Activated CD8-positive, alpha-beta memory T cell treated with anti-CD3 and anti-CD28 coated beads for 36 hours (primary cell): Measurements from ENCODE around the gene DHRS7C. TPM values are rescaled to one million over a fixed set of nuclear protein-coding genes. Genes with fewer than 3 reads are reported as not detected.

ENCODE experiments used
- CTCF ChIA-PET: fragments of 350-600 bp; sonication (Branson Sonifier 250); formaldehyde crosslinking; loops from one replicate; lab custom pipeline; 2021; ENCODE audit warnings: antibody characterized with exemption; lab: Charles Lee
- POLR2A ChIA-PET: fragments of 350-600 bp; sonication (Branson Sonifier 250); formaldehyde crosslinking; loops from one replicate; lab custom pipeline; 2021; ENCODE audit warnings: antibody characterized with exemption; lab: Charles Lee
- total RNA-seq, 2 experiments: library from RNA; stranded (reverse); gene quantifications; one replicate each; pipeline ENCODE4 v1.2.3, GENCODE V29; 2021

The DHRS7C gene
- not detected for total RNA-seq

- ChIA-PET CTCF (no interaction called here), POLR2A (no interaction called here)
These were observed at the start of gene DHRS7C for GRCh38 chr17:9790889-9791876. DHRS7C (minus strand) TSS chr17:9791592; CDS start chr17:9791284, 308 bp downstream.

- ChIA-PET POLR2A (no interaction called here), CTCF (no interaction called here)
These were observed 48.0 kb upstream of the DHRS7C start for GRCh38 chr17:9839433-9839832.

- POLR2A ChIA-PET: interaction anchor here (0.6 kb wide), 1 partner anchor 19 kb away, joined by 3 read pairs; no protein-coding TSS in a partner anchor
- CTCF ChIA-PET: no interaction called here
These were observed 46.4 kb upstream of the DHRS7C start for GRCh38 chr17:9837551-9838471.

GRCh38 chr17:9833922-9834321 lies 42.5 kb upstream of the DHRS7C start:
- ChIA-PET CTCF (no interaction called here), POLR2A (no interaction called here)

GRCh38 chr17:9830711-9831110 lies 39.3 kb upstream of the DHRS7C start:
- CTCF ChIA-PET: no interaction called here
- POLR2A ChIA-PET: no interaction called here

GRCh38 chr17:9829343-9829742 lies 38.0 kb upstream of the DHRS7C start:
- ChIA-PET POLR2A (no interaction called here), CTCF (no interaction called here)

GRCh38 chr17:9828296-9829295 lies 37.2 kb upstream of the DHRS7C start:
- ChIA-PET POLR2A (no interaction called here), CTCF (no interaction called here)

GRCh38 chr17:9825641-9826150 lies 34.3 kb upstream of the DHRS7C start, which contains the start of gene GLP2R:
GLP2R (plus strand) TSS chr17:9825924; CDS start chr17:9826064, 140 bp downstream.
- POLR2A ChIA-PET: no interaction called here
- CTCF ChIA-PET: no interaction called here

GRCh38 chr17:9824797-9825338 lies 33.5 kb upstream of the DHRS7C start:
- ChIA-PET POLR2A (no interaction called here), CTCF (no interaction called here)

- ChIA-PET POLR2A (no interaction called here), CTCF (no interaction called here)
These were observed 32.7 kb upstream of the DHRS7C start for GRCh38 chr17:9824094-9824493.

GRCh38 chr17:9821921-9822320 lies 30.5 kb upstream of the DHRS7C start, which contains the start of gene GSG1L2:
GSG1L2 (minus strand) TSS chr17:9822079; CDS start chr17:9822071, 8 bp downstream.
- POLR2A ChIA-PET: no interaction called here
- CTCF ChIA-PET: no interaction called here

- CTCF ChIA-PET: no interaction called here
- POLR2A ChIA-PET: no interaction called here
These were observed 29.1 kb upstream of the DHRS7C start for GRCh38 chr17:9820448-9820847.

- ChIA-PET CTCF (no interaction called here), POLR2A (no interaction called here)
These were observed 27.4 kb upstream of the DHRS7C start for GRCh38 chr17:9818760-9819159.

GRCh38 chr17:9817086-9817485 lies 25.7 kb upstream of the DHRS7C start:
- CTCF ChIA-PET: no interaction called here
- POLR2A ChIA-PET: no interaction called here

- POLR2A ChIA-PET: no interaction called here
- CTCF ChIA-PET: no interaction called here
These were observed 25.1 kb upstream of the DHRS7C start for GRCh38 chr17:9816472-9816871.

GRCh38 chr17:9814337-9814945 lies 23.0 kb upstream of the DHRS7C start:
- ChIA-PET CTCF (no interaction called here), POLR2A (no interaction called here)

- ChIA-PET CTCF (no interaction called here), POLR2A (no interaction called here)
These were observed 21.8 kb upstream of the DHRS7C start for GRCh38 chr17:9813166-9813565.

GRCh38 chr17:9811537-9811936 lies 20.1 kb upstream of the DHRS7C start:
- CTCF ChIA-PET: no interaction called here

More at GRCh38 chr17:9811537-9811936, 20.1 kb upstream of the DHRS7C start:
- POLR2A ChIA-PET: no interaction called here
